IPS-NIHi11 (cell line): Measurements from ENCODE around the gene GATA2.

ENCODE experiments used
- DNase-seq: peaks from one replicate; pipeline ENCODE4 v3.0.0; 2012; ENCODE audit warnings: mixed read lengths, low spot score

The GATA2 gene

DNA sequence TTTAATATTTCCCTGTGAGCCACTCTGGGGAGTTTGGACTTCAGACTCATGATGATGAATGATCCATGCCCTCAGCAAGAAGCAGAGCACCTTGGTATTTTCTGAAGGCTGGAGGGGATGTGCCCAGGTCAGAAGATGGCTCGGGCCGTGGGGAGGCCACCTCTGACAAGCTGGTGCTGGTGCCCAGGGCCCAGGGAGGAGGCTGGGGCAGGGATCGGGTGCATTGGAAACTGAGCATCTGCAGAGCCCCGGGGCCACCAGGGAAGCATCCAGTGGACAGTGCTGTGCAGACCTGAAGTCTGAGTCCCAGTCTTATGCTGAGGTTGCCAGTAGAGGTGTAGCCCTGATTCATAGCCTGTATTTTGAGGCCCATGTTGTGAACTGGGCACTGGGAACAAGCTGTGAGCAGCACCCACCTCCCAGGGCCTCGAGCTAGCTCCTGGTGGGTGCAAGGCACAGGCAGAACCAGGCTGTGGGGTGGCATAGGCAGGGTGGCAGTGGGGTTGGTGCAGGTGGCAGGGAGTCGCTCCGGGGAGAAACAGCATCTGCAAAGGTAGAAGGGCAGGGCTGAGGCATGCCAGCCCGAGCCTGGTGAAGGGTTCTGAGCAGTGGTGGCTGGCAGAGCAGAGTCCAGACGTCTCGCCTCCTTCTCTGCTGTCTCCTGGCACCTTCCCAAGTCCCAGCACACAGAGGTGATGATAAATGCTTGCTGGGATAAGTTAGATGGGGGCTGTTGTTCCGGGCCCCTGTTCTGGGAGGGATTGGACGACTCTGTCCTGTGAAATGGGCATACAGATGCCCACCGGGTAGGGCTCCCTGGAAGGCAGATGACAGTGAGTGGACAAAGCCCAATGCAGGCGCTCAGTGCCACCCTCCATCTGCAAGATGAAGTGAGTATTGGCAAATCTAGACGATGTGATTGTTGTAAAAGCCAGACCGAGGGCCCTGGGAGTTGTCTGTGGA lies 36.9 kb downstream of the GATA2 start:
- DNase-seq: no peak

DNA sequence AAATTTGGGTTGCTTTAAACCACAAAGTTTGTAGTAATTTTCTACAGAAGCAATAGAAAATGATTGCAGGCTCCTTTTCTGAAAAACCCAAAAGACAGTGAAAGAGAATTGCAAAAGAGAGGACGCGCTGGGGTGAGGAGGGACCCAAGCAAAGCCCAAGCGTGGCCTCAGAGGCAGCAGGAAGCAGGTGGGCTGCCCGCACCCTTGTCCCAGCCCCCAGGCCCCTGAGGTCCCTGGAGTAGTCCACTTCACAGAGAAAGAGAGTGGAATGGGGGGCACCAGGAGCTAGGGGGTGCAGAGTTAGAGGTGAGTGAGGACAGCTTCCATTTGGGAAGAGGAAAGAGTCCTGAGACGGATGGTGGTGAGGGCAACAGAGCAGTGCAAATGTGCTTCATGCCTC lies 37.9 kb downstream of the GATA2 start:
- no peak for DNase-seq

DNA sequence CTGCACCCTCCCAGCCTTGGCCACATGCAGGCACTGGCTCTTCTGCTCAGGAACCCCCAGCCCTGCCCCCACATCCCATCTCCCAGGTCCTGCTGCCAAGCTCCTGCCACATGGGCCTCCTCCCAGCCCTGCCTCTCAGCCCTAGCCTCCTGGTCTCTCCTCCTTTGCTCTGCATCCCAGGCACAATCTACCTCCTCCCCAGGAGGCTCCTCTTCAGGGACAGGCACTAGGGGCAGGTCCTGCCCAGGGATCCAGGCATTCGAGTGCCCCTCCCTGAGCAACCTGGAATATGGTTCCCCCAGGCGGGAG lies 38.7 kb downstream of the GATA2 start:
- DNase-seq: no peak

DNA sequence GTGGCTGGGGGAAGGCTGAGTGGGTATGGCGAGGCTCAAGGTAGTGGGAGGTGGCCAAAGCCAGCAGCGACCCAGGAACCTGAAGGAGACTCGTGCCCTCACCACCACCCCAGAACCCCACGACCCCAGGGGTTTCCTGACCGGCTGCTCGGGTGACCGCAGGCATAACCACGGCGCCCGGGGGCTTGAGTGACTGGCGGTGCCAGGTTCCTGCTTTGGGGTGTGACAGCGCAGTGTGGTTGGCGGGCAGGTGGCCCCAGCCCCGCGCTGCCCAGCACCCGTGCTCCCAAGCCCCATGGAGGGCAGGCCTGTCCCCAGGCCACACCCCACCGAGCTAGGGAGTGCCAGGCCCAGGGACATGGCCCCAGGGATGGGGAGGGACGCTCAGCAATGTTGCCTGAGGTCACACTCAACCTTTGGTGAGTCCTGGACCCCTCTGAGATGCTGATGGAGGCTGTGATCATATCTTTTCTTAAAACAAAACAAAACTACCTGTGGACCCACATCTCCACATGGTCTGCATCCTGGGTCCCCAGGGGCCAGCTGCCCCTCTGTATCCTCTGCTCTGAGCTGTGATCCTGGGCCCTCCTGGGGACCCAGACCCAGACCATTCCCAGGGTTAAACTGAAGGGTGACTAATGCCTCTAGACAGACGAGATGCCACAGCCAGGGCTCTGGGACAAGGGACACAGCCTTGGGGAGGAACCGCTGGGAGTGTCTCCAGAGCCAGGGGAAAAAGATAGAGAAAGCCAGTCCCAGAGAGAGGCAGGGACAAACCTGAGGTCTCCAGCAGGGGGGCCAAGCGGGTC lies 39.3 kb downstream of the GATA2 start:
- DNase-seq: no peak

DNA sequence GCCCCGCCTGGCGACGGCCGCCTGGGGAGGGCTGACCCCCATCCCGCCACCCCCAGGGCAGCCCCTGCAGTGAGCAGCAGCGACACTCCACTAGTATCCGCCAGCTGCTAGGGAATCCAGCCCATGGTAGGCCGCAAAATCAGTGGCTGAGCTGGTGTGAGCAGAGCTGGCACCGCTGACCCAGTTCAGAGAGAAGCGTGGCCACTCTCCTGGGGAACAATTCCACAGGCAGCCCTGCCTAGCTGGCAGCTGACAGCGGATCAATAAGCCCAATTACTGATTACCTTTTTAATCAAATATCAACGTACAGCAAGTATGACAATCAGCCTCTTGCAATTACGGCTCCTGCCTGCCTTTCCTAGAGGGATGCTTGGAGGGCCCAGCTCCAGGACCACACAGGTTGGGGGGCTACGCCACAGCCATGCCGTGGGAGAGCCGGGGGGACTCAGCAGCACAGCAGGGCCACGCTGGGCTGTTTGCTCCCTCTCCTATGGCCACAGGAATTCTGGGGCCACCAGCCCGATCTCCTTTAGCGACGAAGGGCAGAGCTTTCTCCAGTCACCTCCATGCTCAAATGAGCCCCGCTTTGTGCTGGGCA lies 40.2 kb downstream of the GATA2 start:
- no peak for DNase-seq

DNA sequence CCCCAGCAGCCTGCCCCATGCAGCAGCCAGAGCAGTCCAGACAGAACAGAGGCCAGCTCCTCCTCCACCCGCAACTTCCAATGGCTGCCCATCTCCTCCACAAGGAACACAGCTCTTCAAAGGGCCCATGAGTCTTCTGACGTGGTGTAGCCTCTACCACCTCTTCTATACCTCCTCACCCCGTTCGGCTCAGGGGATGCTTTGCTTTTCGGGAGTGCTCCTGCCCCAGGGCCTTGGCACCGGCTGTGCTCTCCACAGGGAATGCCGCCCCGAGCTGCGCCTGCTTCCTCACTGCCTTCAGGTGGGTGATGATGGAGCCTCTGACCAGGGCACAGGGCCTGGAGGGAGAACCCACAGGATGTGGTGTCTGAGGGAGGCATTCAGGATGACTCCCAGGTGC lies 40.9 kb downstream of the GATA2 start:
- no peak for DNase-seq

DNA sequence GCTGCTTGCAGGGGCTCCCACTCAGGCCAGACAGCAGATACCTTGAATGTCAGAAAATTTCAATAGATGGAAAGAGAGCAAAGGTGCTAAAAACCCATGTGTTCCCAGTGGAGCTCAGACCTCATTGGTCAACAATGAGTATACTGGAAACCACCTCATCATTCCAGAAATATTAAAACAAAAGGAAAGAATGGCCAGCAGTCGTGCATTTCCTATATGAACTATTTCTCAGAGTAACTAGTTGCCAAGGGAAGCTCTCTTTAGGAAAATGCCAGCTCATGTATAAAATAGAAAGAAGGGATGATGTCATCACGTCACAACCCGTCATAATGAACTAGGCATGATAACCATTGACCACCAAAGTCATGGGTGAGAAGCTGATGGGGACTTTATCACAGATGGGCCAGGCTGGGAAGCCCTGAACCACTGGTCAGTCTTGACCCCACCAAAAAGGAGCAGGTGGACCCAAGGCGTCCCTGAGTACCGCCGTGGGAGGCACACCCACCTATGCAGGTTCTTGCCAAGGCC lies 43.8 kb downstream of the GATA2 start:
- no peak for DNase-seq

DNA sequence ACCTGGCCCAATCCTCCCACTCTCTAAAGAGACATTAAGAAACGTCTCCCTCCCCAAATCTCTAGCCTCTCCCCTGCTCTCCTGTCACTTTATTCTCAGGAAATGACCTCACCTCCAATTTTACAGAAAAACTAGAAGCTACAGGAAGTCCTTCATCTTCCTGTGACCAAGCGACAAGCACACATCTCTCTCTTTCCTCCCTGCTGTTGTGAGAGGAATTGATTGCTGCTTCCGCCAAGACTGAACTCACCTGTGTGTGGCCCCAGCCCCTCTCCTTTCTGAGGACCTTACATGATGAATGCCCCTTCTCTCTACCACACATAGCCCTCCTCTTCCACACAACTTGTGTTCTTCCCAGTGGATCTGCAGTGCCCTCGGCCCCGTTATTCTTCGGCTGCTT lies 44.5 kb downstream of the GATA2 start:
- DNase-seq: no peak

DNA sequence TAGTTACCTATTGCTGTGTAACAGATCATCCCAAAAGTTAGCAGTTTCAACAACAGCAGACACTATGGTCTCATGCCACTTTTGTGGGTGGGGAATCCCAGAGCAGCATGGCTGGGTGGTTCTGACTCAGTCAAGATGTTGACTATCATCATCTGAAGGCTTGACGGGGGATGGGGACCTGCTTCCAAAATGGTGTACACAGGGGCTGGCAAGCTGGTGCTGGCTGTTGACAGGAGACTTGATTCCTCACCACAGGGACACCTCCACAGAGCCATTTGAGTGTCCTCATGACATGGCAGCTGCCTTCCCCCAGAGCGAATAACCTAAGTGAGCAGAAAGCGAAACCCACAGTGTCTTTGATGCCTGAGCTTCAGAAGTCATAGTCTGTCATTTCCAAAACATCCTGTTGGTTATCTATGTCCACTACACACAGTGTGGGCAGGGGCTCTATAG lies 45.4 kb downstream of the GATA2 start:
- DNase-seq: no peak

DNA sequence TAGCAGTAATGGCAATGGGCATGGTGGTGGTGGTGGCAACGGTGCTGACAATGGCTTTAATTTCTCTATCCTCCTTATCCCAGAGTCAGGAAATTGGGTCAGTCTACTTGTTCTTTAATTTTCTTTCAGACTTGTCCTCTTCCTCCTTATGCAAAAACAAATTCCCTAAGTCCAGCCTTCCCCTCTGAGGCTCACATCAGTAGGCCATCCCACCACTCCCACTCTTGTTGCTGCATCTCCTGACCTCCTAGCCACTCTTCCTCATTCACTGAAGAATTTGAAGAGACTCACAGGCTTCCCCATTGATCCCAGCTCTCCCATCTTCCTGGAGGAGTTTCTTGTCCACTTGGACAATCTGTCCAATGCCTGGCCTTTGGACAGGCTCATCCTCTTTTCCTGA lies 46.2 kb downstream of the GATA2 start:
- no peak for DNase-seq

DNA sequence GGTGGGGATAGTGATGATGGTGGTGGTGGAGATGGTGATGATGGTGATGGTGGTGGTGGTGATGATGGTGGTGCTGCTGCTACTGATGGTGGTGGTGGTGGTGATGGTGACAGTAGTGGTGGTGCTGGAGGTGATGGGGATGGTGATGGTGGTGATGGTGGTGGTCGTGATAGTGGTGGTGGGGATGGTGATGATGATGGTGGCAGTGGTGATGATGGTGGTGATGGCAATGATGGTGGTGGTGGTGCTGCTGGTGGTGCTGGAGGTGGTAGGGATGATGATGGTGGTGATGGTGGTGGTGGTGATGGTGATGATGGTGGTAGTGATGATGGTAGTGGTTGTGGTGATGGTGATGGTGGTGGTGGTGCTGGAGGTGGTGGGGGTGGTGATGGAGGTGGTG lies 47.6 kb downstream of the GATA2 start:
- DNase-seq: no peak

DNA sequence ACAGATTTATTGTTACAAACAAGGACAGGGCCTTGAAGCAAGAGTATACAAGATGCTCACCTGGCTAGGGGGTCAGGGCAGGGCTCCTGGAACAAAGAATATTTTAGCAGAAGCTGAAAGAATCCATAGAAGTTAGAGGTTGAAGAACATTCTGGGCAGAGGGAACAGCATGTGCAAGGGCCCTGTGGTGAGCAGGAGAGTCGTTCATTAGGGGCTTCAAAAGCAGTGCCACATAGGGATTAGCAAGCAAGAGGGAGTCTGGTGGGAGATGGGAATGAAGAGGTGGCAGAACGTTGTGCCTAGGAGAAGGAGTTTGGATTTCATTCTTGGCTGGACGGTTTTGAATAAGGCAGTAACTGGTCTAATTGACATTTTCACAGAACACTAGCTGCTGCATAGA lies 49.2 kb downstream of the GATA2 start:
- no peak for DNase-seq

DNA sequence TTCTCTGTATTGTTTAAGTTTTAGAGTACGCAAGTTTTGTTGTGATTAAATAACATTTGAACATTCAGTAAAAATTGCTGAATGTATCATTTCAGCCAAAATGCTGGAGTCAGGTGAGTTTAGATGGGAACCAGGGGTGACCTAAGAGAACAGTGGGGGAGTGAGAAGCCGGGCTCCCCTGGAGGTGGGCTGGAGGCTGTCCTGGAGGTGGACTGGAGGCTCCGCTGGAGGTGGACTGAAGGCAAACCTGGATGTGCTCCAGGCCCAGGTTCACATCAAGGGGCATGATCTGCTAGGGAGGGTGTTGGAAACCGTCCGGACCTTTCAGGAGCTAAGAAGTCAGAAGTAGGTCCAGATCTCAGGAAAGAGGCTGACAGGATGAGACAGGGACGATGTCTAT lies 50.1 kb downstream of the GATA2 start:
- DNase-seq: no peak

DNA sequence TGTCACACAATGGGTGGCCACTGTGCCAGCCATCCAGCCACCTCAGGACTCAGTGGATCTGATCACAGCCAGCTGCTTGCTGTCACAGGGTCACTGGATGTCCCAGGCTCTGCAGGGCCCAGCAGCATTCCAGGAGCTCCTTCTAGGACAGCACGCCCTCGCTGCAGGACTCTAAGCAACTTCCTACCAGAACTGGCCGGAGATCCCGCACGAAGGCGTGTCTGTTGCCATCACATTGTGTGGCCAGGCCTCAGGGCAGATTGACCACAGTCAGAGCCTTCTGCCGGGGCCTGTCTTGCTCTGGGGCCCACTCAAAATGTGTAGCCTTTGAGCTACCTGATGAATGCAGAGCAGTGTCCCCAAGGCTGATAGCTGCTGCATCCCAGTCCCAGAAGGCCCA lies 50.9 kb downstream of the GATA2 start:
- DNase-seq: no peak

DNA sequence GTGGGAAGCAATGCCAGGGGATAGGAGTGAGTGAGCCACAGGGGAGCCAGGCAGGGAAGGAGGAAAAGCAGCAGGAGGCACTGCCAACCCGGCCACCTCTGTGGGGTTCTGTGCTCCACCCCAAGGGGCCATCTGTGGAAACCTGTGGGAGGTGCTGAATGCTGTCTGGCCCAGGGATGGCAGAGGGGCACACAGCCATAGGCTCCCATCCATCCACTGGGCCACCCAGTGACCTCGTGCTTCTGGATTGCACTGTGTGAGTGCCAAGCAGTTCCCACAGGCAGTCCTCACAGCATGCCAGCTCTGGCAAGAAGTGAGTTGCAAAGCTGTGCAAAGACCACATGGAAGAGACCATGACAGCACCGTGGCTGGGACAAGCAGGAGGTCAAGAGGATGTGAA lies 53.8 kb downstream of the GATA2 start:
- DNase-seq: no peak

DNA sequence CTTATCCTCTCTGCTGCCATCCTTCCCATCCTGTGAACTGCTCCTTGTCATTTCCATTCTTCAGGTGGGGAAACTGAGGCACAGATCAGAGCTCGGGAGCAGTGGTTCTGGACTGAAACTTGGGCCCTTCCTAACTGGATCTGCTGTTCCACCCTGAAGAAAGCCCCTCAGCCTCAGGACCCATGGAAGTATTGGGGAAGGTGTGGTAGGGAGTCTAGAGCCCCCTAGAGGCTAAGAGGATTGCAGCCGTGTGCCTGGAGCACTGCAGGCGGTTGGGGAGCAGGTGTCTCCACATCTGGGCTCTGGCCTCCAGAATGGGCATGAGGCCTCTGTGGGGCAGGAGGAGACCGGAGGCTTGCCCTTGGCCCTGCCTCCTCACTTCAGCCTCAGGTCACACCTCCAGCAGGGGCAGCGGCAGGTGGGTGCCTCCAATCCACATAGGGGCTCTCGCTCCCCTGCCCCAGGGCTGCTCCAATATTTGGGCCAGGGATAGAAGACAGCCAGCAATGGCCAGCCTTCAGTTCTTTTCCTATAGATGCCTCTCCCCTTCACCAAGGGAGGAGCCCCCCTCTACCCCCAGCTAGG lies 54.4 kb downstream of the GATA2 start:
- peak; percentile 68 for DNase-seq

DNA sequence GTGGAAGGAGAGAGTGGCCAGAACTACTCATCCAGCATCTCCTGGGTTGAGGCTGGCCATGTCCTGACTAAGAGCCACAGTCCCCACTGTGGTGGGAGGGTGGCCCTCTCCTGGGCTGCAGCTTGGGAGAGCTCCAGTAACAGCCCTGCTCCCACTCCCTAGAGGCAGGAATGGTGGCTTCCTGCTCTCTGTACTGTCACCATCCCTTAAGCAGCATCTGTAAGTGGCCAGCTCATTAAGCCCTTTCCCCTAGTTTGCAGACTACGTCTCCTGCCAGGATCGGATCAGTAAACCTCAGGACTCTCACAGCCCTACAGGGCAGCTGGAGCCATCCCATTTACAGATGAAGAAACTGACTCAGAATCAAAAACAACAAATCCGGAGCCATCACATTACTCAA lies 56.8 kb downstream of the GATA2 start:
- no peak for DNase-seq

DNA sequence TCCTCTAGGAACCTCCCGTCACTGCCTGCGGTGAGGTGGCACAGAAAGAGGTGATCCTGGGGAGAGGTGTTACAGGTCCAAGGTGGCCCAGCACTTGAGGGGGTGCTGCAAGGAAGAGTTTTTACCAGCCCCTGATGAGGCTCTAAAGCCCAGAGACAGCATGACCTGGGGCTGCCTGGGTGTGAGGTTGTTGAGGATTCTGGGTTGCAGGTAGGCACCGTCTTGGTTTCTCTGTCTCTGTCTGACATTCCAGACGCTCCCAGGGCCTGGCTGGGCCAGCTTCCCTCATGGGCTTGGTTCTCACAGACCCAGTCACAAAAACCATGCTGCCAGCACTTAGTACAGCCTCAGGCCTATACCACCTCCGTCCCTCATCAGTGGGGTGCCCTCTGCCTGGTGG lies 57.4 kb downstream of the GATA2 start:
- DNase-seq: no peak

DNA sequence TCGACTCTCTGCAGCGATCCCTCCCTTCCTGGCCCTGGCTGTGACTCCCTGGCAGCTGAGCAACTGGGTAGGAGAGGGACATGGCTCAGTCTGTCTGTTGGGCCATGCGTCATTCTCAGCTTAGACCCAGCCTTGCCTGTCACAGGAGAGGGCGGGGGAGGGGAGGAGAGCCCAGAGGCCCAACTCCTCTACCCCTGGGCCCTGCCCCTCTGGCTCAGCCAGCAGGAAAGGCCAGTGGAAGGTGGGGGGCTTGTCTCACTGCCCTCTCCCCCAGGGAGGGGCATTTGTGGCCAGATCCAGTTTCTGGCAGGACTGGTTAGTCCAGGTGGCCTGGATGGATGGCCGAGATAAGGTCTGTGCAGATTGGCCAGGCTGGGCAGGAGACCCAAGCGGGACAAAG lies 57.9 kb downstream of the GATA2 start:
- peak; percentile 54 for DNase-seq

DNA sequence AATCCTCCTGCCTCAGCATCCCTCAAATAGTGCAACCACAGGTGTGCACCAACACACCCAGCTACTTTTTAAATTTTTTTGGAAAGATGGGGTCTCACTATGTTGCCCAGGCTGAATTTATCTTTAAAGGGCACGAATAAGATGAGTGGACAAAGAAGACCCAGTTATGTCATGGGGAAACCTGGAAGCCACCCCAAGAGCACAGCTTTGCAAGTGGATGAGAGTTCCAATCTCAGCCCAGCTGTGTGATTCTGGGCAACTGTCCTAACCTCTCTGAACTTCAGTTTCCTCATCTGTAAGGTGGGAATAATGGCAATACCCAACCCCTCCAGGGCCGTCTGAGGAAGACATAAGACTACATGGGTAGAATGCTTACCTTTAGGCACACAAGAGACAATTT lies 58.5 kb downstream of the GATA2 start:
- no peak for DNase-seq

DNA sequence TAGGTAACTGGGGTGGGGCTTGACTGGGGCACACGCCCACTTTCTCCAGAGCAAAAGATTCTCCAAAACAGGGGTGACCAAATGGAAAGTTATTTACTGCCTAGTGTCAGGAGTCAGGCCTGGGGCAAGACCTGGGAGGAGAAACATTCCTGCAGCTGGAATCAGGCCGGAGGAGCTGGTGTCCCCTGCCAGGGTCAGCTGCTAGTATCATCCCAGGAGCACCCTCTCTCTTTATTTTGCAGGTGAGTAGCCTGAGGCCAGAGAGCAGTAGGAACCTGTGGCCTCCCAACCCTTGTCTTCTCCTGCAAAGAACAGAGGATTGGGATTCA lies 59.2 kb downstream of the GATA2 start:
- DNase-seq: no peak
